Fibroblast of lung (primary cell): ENCODE measurements around the gene HCN2.

ENCODE experiments used
- CTCF ChIP-seq, 2 donors: IDR thresholded peaks in 1 of 2; conservative IDR thresholded peaks in 1 of 2; 1 replicate in 1 of 2; 2 replicates in 1 of 2; pipeline ENCODE4 v1.5.1; 2011 to 2012; ENCODE audit warnings: low read length in 2 of 2, control low read depth in 1 of 2, inconsistent platforms in 1 of 2, low read depth in 1 of 2, mild to moderate bottlenecking in 1 of 2
- EZH2 ChIP-seq: IDR thresholded peaks from 2 replicates; pipeline ENCODE4 v1.5.1; 2012; ENCODE audit warnings: low read length, control low read depth, mild to moderate bottlenecking; ENCODE audit errors: missing control alignments

GRCh38 chr19:584240-585001 lies 5.3 kb upstream of the HCN2 start:
- TF ChIP-seq CTCF (conservative IDR thresholded peaks at IDR 0.05 in 1 of 2, IDR thresholded peaks at IDR 0.05 in 1 of 2; ENCODE audit: low read depth in 1 of 2, low read length in 2 of 2) = peak; percentile 83 to 91
- no peak for TF ChIP-seq EZH2
